Erythroblast (primary cell): ENCODE results near the gene UBE4A.

Experiments
- DNase-seq, 2 experiments: peaks; one replicate each; lab custom pipeline; 2025; lab: John Stamatoyannopoulos, UW
- GATA1 ChIP-seq: IDR thresholded peaks from 2 replicates; pipeline ENCODE4 v1.6.1; 2011; ENCODE audit warnings: low read depth, mild to moderate bottlenecking, control low read depth, low read length, moderate library complexity
- POLR2A ChIP-seq: IDR thresholded peaks from 2 replicates; pipeline ENCODE4 v1.6.1; 2011; ENCODE audit warnings: mild to moderate bottlenecking, low read length

The UBE4A gene

GRCh38 chr11:118447423-118447822, 88.0 kb downstream of the UBE4A start:
- no peak for DNase-seq
- TF ChIP-seq GATA1 = no peak
- TF ChIP-seq POLR2A = no peak

DNA sequence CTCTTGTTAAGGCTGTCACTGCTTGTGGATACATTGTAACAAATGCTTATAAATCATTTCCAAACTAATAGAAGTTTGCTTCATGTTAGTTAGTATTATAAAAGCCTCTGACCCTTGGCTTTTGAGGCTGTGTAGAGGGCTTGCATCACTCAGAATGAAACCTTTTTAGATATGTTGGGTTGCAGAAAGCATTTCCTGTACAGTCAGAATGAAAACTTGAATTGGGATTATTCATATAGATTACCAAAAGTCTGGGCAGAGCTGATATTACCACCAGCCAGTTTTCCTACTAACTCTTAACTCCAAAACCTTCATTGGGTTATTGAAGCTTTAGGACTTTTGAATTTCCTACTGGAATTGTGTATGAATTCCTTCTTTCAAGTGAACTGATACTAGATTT, 88.9 kb downstream of the UBE4A start:
- no peak for TF ChIP-seq GATA1
- no peak for TF ChIP-seq POLR2A
- DNase-seq = no peak
